ENCODE data around the gene FCF1.

FCF1 gene

DNA sequence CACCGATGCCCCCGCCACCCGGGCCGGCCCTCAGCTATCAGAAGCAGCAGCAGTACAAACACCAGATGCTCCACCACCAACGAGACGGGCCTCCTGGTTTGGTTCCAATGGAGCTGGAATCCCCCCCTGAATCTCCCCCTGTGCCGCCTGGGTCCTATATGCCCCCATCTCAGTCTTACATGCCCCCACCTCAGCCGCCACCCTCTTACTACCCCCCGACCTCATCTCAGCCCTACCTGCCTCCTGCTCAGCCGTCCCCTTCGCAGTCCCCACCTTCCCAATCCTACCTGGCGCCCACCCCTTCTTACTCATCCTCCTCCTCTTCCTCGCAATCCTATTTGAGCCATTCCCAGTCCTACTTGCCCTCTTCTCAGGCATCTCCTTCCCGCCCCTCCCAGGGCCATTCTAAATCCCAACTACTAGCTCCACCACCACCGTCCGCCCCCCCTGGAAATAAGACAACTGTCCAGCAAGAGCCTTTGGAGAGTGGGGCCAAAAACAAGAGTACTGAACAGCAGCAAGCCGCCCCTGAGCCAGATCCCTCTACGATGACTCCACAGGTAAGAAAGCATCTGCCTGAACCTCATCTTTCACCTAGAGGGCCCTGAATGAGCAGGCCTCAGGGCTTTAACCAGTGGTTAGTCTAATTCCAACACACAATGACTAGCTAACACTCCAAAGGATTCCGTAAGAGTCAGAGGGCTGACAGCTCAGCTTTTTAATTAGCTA is 51.0 kb downstream of the FCF1 start:
- DNase-seq (ENCODE audit: low read depth in 1 of 2, low spot score in 1 of 2), result no peak

DNA sequence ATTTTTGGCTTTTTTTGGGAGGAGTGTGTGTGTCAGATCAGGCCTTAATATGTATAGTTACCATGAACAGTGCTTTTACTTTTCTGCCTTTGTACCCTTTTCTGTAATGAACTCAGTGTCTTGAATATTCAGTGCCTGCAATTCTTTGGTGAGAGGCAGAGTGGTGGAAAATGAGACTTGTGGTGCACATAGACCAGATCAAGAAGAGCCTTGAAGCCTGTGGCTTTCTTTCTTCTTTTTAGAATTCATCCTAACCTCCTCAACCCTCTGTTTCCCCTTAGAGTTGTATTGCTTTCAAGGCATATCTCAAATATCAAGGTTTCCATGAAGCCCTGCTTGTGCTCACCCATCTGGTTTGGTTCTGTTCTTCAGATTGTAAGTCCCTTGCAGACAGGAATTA is 52.8 kb downstream of the FCF1 start:
- DNase-seq (ENCODE audit: low read depth in 1 of 2, low spot score in 1 of 2), result no peak

DNA sequence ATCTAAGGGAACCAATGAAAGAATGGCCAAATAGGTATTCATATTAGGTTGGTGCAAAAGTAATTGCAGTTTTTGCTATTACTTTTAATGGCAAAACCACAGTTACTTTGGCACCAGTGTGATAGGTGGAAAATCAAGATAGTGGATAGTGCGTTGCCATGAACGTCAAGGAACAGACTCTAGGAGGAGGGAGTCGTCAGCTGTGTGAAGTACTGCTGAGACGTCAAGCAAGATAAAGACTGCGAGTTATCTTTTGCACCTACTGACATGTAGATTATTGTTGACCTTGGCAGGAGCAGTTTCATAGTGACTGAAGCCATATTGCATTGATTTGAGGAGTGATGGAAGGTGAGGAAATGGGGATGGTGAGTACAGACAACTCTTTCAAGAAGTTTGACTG is 58.5 kb downstream of the FCF1 start:
- DNase-seq (ENCODE audit: low read depth in 1 of 2, low spot score in 1 of 2), result no peak

DNA sequence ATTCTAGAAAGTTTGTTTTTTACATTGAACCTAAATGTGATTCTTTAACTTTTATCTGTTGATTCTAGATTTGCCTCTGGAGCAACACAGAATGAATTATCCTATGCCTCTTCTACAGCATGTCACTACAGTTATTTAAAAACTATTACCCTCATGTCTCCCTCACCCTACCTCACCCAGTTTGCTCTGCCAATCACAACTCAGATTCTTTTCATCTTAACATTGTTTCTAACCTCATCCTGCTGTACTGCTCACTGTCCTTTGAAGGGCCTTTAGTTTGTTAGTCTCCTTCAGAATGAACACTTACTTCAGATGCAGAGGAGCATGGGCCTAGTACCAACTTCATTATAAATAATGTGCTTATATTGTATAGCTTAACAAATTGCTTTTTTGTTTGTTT is 71.7 kb downstream of the FCF1 start:
- no peak for DNase-seq (ENCODE audit: low read depth in 1 of 2, low spot score in 1 of 2)

DNA sequence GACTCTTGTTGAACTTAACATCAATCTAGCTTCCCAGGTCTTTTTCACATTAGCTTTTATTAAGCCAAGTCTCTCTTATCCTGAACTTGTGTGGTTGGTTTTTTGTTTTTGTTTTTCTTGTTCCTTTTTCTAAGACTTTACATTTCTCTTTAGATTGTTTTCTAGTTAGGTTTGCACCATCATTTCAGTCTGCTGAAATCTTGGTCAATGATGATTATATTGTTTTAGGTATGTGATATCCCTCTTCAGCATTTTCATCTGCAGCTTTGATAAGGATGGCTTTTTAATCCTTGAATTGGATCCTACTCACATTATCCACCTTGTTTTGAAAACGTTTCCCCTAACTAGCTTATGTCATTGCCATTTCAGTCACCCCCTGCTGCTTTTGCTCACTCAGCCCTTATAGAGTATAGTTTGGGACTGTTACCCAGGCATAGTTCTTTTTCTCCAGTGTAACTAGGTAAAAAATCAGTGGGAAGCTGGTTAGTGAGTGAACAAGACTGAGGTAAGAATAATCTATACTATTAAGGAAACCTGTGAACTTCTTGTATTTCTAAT is 72.2 kb downstream of the FCF1 start:
- DNase-seq (ENCODE audit: low read depth in 1 of 2, low spot score in 1 of 2), result no peak

DNA sequence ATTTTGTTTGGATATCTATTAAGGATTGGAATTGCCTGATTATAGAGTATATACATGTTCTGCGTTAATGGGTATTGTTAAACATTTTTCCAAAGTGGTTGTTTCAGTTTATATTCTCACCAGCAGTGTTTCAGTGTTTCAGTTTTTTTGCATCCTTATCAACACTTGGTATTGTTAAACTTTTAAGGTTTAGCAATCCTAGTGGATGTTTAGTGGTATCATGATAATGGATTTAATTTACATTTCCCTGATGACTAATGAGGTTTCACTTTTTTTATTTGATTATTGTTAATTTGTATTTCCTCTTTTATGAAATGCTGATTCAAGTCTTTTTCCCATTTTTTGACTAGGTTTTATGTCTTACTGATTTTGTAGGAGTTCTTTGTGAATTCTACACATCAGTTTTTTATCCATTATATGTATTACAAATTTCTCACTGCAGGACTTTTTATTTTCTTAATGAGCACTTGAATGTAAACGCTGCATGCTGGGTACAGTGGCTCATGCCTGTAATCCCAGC is 73.9 kb downstream of the FCF1 start:
- DNase-seq (ENCODE audit: low read depth in 1 of 2, low spot score in 1 of 2), result no peak
